HCT116 (cell line): ENCODE data around the gene IQGAP2. TPM values are rescaled to one million over a fixed set of nuclear protein-coding genes. Genes with fewer than 3 reads are reported as not detected.

Source experiments
- ATAC-seq: fragments of 200-7000 bp; cut with Tn5 transposase; 2 replicates; pipeline ENCODE4 v1.9.1; 2020; ENCODE audit warnings: mild to moderate bottlenecking, moderate library complexity
- BruUV-seq: library from RNA; stranded (reverse); fragments of 400-500 nt; replicated peaks from 2 replicates; lab custom pipeline; 2021; lab: Mats Ljungman, UMichigan
- CTCF ChIA-PET: fragments of 300-600 bp; sonication (Branson Sonifier 250); formaldehyde crosslinking; loops from one replicate; lab custom pipeline; 2021; ENCODE audit warnings: antibody characterized with exemption; lab: Charles Lee
- POLR2A ChIA-PET: fragments of 300-600, 350-600 bp; sonication (Branson Sonifier 250); formaldehyde crosslinking; loops from one replicate; lab custom pipeline; 2021; ENCODE audit warnings: antibody characterized with exemption; lab: Charles Lee
- RAD21 ChIA-PET, 2 experiments: fragments of 300-600 bp; sonication (Branson Sonifier 250); formaldehyde crosslinking; loops; one replicate each; lab custom pipeline; 2023; ENCODE audit warnings: low total read pairs in 2 of 2; ENCODE audit not compliant: uncharacterized antibody in 2 of 2, unreplicated experiment in 2 of 2, low non-redundant PET in 1 of 2; lab: Charles Lee
- DNase-seq: peaks from one replicate; pipeline ENCODE4 v3.0.0-alpha.2; 2010; ENCODE audit warnings: low read depth, low spot score
- H2AFZ ChIP-seq: fragments of 200-600 bp; shearing (Covaris generic), sonication (generic); 2 replicates; pipeline ENCODE4 v1.6.1; 2017; ENCODE audit warnings: low read depth, mixed run types, mixed read lengths, antibody characterized with exemption, low read length; ENCODE audit not compliant: poor library complexity, severe bottlenecking
- H3K27ac ChIP-seq: 2 replicates; pipeline ENCODE4 v1.5.1; 2012; ENCODE audit warnings: low read depth, low read length
- H3K27me3 ChIP-seq: fragments of 200-600 bp; sonication (generic); 2 replicates; pipeline ENCODE4 v1.6.1; 2016; ENCODE audit warnings: mixed run types, low read length, mixed read lengths; ENCODE audit not compliant: insufficient read depth
- H3K36me3 ChIP-seq, 2 experiments: fragments of 200-500 bp in 1 of 2; fragments of 200-600 bp in 1 of 2; sonication (Bioruptor generic) in 1 of 2; sonication (generic) in 1 of 2; 2 replicates each; pipeline versions ENCODE4 v1.5.1 to v1.6.1; 2014 to 2016; ENCODE audit warnings: low read length in 2 of 2, inconsistent platforms in 1 of 2, mixed read lengths in 1 of 2, mixed run types in 1 of 2; ENCODE audit not compliant: insufficient read depth in 2 of 2, control insufficient read depth in 1 of 2
- H3K4me1 ChIP-seq, 2 experiments: fragments of 200-600 bp in 1 of 2; sonication (generic) in 1 of 2; 2 replicates each; pipeline versions ENCODE4 v1.5.1 to v1.6.1; 2012 to 2017; ENCODE audit warnings: low read length in 2 of 2, inconsistent platforms in 1 of 2, mild to moderate bottlenecking in 1 of 2, mixed read lengths in 1 of 2, mixed run types in 1 of 2, moderate library complexity in 1 of 2; ENCODE audit not compliant: insufficient read depth in 2 of 2, control insufficient read depth in 1 of 2
- H3K4me2 ChIP-seq: fragments of 200-600 bp; sonication (generic); 2 replicates; pipeline ENCODE4 v1.6.1; 2017; ENCODE audit warnings: mixed run types, low read length, mixed read lengths
- H3K4me3 ChIP-seq, 2 experiments: fragments of 200-600 bp in 1 of 2; sonication (generic) in 1 of 2; replicated peaks in 1 of 2; 2 replicates each; pipeline ENCODE4 v1.5.1; 2011 to 2016; ENCODE audit warnings: low read length in 2 of 2, control low read depth in 1 of 2, low read depth in 1 of 2, mild to moderate bottlenecking in 1 of 2, mixed read lengths in 1 of 2, mixed run types in 1 of 2
- H3K79me2 ChIP-seq: fragments of 200-600 bp; sonication (generic); 2 replicates; pipeline ENCODE4 v1.6.1; 2017; ENCODE audit warnings: mild to moderate bottlenecking, mixed run types, low read length, moderate library complexity, mixed read lengths; ENCODE audit not compliant: insufficient read depth
- H3K9ac ChIP-seq: fragments of 200-600 bp; sonication (generic); 2 replicates; pipeline ENCODE4 v1.6.1; 2016; ENCODE audit warnings: low read length, mixed read lengths
- H3K9me2 ChIP-seq: fragments of 200-600 bp; sonication (generic), shearing (Covaris generic); 2 replicates; pipeline ENCODE4 v1.6.1; 2017; ENCODE audit warnings: mixed run types, mild to moderate bottlenecking, moderate library complexity; ENCODE audit not compliant: insufficient read depth
- H3K9me3 ChIP-seq, 2 experiments: fragments of 200-500 bp in 1 of 2; fragments of 200-600 bp in 1 of 2; sonication (Bioruptor generic) in 1 of 2; sonication (generic) in 1 of 2; 2 replicates each; pipeline ENCODE4 v1.6.1; 2014 to 2017; ENCODE audit warnings: low read length in 2 of 2, mixed read lengths in 2 of 2, inconsistent platforms in 1 of 2, low read depth in 1 of 2, mild to moderate bottlenecking in 1 of 2, mixed run types in 1 of 2, moderate library complexity in 1 of 2; ENCODE audit not compliant: control insufficient read depth in 1 of 2, insufficient read depth in 1 of 2
- H4K20me1 ChIP-seq: fragments of 200-600 bp; sonication (generic), shearing (Covaris generic); 2 replicates; pipeline ENCODE4 v1.6.1; 2017; ENCODE audit warnings: mixed run types, mild to moderate bottlenecking, moderate library complexity; ENCODE audit not compliant: insufficient read depth
- CEBPB ChIP-seq: IDR thresholded peaks from 2 replicates; pipeline ENCODE4 v1.6.1; 2012; ENCODE audit warnings: low read depth
- ELF1 ChIP-seq: IDR thresholded peaks from 2 replicates; pipeline ENCODE4 v1.6.1; 2012; ENCODE audit warnings: low read depth, borderline replicate concordance
- EZH2 ChIP-seq: fragments of 200-600 bp; sonication (generic); IDR thresholded peaks from 2 replicates; pipeline ENCODE4 v1.6.1; 2017; ENCODE audit warnings: antibody characterized with exemption, mixed run types
- EZH2phosphoT487 ChIP-seq: fragments of 200-600 bp; IDR thresholded peaks from 2 replicates; pipeline ENCODE4 v1.6.1; 2018; ENCODE audit warnings: antibody characterized with exemption, borderline replicate concordance
- FOSL1 ChIP-seq: IDR thresholded peaks from 2 replicates; pipeline ENCODE4 v1.6.1; 2012; ENCODE audit warnings: low read depth
- JUND ChIP-seq: IDR thresholded peaks from 2 replicates; pipeline ENCODE4 v1.6.1; 2012
- POLR2A ChIP-seq: IDR thresholded peaks from 2 replicates; pipeline ENCODE4 v1.7.0; 2011; ENCODE audit warnings: borderline replicate concordance; ENCODE audit not compliant: insufficient read depth, insufficient read length; ENCODE audit errors: extremely low read depth
- POLR2AphosphoS5 ChIP-seq: IDR thresholded peaks from 2 replicates; pipeline ENCODE4 v1.6.1; 2011; ENCODE audit warnings: mild to moderate bottlenecking, low read depth, low read length, moderate library complexity
- RAD21 ChIP-seq: IDR thresholded peaks from 2 replicates; pipeline ENCODE4 v1.6.1; 2012; ENCODE audit warnings: low read depth, mild to moderate bottlenecking
- SIN3A ChIP-seq: IDR thresholded peaks from 2 replicates; pipeline ENCODE4 v1.6.1; 2012; ENCODE audit warnings: low read depth
- SP1 ChIP-seq: IDR thresholded peaks from 2 replicates; pipeline ENCODE4 v1.6.1; 2012; ENCODE audit warnings: low read depth
- SRF ChIP-seq: IDR thresholded peaks from 2 replicates; pipeline ENCODE4 v1.6.1; 2012; ENCODE audit warnings: low read depth
- TCF7L2 ChIP-seq: IDR thresholded peaks from 2 replicates; pipeline ENCODE4 v1.7.0; 2011; ENCODE audit warnings: borderline replicate concordance, inconsistent platforms; ENCODE audit not compliant: insufficient read depth, insufficient read length; ENCODE audit errors: extremely low read depth
- YY1 ChIP-seq: IDR thresholded peaks from 2 replicates; pipeline ENCODE4 v1.6.1; 2011; ENCODE audit warnings: low read length, low read depth, moderate library complexity, mild to moderate bottlenecking; ENCODE audit not compliant: insufficient replicate concordance; ENCODE audit errors: extremely low read depth
- ZFX ChIP-seq: fragments of 450-650 bp; IDR thresholded peaks from 2 replicates; pipeline ENCODE4 v1.6.1; 2017
- ZNF274 ChIP-seq: fragments of 200-500 bp; sonication (Bioruptor generic); IDR thresholded peaks from 2 replicates; pipeline ENCODE4 v1.6.1; 2014; ENCODE audit warnings: mild to moderate bottlenecking, low read depth, low read length, inconsistent platforms
- intact Hi-C: fragments of 100-400 bp; cut with micrococcal nuclease; formaldehyde crosslinking; loops from 2 replicates; pipeline ENCODE4 v1.10.0; 2022
- total RNA-seq: library from RNA; stranded (reverse); gene quantifications from one replicate; pipeline ENCODE4 v1.2.1, GENCODE V29; 2021; ENCODE audit not compliant: unreplicated experiment
- TF ChIP-seq, protein P1 (sequence below), 3 experiments: fragments of 200-600 bp in 1 of 3; sonication (generic) in 1 of 3; IDR thresholded peaks in 2 of 3; conservative IDR thresholded peaks in 1 of 3; 2 replicates each; pipeline ENCODE4 v1.5.1; 2012 to 2017; ENCODE audit warnings: low read depth in 2 of 3, low read length in 2 of 3, antibody characterized with exemption in 1 of 3, borderline replicate concordance in 1 of 3, control low read depth in 1 of 3, mild to moderate bottlenecking in 1 of 3, mixed read lengths in 1 of 3, mixed run types in 1 of 3, moderate library complexity in 1 of 3; ENCODE audit not compliant: insufficient read depth in 1 of 3
- TF ChIP-seq, protein P2 (sequence below): IDR thresholded peaks from 2 replicates; pipeline ENCODE4 v1.6.1; 2011; ENCODE audit warnings: mild to moderate bottlenecking, low read length, moderate library complexity; ENCODE audit not compliant: insufficient replicate concordance; ENCODE audit errors: extremely low read depth
- TF ChIP-seq, protein P3 (sequence below): IDR thresholded peaks from 2 replicates; pipeline ENCODE4 v1.6.1; 2012; ENCODE audit warnings: low read depth

The IQGAP2 gene
- total RNA-seq, 1 experiment from 2014 or later, result 2.0 TPM

DNA sequence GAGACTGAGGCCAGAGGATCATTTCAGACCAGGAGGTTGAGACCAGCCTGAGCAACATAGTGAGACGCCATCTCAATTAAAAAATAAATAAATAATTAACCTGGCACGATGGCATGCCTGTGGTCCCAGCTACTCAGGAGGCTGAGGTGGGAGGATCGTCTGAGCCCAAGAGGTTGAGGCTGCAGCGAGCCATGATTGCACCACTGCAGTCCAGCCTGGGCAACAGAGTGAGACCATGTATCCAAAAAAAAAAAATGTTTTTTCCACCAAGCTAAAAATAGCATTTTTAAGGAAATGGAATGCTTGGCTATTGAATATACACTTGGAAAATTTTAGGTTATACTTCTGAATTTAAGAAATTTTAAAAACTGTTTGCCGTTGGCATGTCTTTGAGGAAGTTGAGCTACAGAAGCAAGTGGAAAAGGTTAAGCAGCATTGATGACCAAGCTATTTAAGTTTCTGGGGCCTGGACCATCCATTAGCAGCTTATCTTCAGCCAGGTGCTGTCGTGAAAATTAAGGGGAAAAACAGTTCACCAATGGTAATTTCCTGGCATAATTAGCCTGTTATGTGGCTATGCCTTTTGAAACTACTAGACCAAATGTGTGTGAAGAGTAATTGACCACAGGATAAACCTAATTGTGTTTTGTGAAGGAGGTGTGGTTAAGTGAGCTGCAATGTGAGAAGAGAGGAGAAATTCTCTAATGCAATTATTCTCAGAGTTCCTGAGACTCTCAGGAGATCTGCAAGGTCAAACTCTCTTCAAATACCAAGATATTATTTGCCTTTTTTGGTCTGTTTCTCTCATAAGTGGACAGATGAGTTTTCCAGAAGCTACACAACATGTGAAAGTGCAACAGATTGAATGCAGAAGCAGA is 333.8 kb downstream of the IQGAP2 start:
- no peaks in the 10 kb centered on the region for H3K9me2 ChIP-seq
- H3K4me1 ChIP-seq, result peaks cover 18 to 51% of the 10 kb centered on the region in 2 experiments
- ATAC-seq (no peak), DNase-seq (no peak)
- H4K20me1 ChIP-seq, result no peaks in the 10 kb centered on the region
- CTCF ChIA-PET, result interaction anchor here (1.7 kb wide), 1 partner anchor 38 kb away, joined by 6 read pairs; no protein-coding TSS in a partner anchor
- H3K9ac ChIP-seq, result no peak overlapping the region
- RAD21 ChIA-PET, result interaction anchor here in 1 of 2 experiments (1.1 kb wide), 1 partner anchor 15 kb away, joined by 3 read pairs; no protein-coding TSS in a partner anchor
- intact Hi-C loops, result no loop called here
- no peak overlapping the region for H2AFZ ChIP-seq
- POLR2A ChIA-PET, result interaction anchor here (0.9 kb wide), 1 partner anchor 31 kb away, joined by 4 read pairs; no protein-coding TSS in a partner anchor
- peaks cover 0 to 6% of the 10 kb centered on the region in 2 experiments; a peak in 1 of 4 replicates for H3K36me3 ChIP-seq
- no peak overlapping the region for H3K4me2 ChIP-seq
- TF ChIP-seq, protein P1, sequence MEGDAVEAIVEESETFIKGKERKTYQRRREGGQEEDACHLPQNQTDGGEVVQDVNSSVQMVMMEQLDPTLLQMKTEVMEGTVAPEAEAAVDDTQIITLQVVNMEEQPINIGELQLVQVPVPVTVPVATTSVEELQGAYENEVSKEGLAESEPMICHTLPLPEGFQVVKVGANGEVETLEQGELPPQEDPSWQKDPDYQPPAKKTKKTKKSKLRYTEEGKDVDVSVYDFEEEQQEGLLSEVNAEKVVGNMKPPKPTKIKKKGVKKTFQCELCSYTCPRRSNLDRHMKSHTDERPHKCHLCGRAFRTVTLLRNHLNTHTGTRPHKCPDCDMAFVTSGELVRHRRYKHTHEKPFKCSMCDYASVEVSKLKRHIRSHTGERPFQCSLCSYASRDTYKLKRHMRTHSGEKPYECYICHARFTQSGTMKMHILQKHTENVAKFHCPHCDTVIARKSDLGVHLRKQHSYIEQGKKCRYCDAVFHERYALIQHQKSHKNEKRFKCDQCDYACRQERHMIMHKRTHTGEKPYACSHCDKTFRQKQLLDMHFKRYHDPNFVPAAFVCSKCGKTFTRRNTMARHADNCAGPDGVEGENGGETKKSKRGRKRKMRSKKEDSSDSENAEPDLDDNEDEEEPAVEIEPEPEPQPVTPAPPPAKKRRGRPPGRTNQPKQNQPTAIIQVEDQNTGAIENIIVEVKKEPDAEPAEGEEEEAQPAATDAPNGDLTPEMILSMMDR (IDR thresholded peaks at IDR 0.05 in 2 of 3, conservative IDR thresholded peaks at IDR 0.05 in 1 of 3; ENCODE audit: borderline replicate concordance in 1 of 3, insufficient read depth in 1 of 3, low read depth in 2 of 3, low read length in 2 of 3), result no peak
- TF ChIP-seq EZH2phosphoT487 (no peak), ZFX (no peak), POLR2AphosphoS5 (no peak), ZNF274 (no peak), POLR2A (no peak), JUND (no peak), ELF1 (no peak), YY1 (no peak), FOSL1 (no peak), SP1 (no peak), SRF (no peak), CEBPB (no peak), RAD21 (no peak), TCF7L2 (no peak), SIN3A (no peak), EZH2 (no peak)
- TF ChIP-seq, protein P2, sequence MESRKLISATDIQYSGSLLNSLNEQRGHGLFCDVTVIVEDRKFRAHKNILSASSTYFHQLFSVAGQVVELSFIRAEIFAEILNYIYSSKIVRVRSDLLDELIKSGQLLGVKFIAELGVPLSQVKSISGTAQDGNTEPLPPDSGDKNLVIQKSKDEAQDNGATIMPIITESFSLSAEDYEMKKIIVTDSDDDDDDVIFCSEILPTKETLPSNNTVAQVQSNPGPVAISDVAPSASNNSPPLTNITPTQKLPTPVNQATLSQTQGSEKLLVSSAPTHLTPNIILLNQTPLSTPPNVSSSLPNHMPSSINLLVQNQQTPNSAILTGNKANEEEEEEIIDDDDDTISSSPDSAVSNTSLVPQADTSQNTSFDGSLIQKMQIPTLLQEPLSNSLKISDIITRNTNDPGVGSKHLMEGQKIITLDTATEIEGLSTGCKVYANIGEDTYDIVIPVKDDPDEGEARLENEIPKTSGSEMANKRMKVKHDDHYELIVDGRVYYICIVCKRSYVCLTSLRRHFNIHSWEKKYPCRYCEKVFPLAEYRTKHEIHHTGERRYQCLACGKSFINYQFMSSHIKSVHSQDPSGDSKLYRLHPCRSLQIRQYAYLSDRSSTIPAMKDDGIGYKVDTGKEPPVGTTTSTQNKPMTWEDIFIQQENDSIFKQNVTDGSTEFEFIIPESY, result no peak
- TF ChIP-seq, protein P3, sequence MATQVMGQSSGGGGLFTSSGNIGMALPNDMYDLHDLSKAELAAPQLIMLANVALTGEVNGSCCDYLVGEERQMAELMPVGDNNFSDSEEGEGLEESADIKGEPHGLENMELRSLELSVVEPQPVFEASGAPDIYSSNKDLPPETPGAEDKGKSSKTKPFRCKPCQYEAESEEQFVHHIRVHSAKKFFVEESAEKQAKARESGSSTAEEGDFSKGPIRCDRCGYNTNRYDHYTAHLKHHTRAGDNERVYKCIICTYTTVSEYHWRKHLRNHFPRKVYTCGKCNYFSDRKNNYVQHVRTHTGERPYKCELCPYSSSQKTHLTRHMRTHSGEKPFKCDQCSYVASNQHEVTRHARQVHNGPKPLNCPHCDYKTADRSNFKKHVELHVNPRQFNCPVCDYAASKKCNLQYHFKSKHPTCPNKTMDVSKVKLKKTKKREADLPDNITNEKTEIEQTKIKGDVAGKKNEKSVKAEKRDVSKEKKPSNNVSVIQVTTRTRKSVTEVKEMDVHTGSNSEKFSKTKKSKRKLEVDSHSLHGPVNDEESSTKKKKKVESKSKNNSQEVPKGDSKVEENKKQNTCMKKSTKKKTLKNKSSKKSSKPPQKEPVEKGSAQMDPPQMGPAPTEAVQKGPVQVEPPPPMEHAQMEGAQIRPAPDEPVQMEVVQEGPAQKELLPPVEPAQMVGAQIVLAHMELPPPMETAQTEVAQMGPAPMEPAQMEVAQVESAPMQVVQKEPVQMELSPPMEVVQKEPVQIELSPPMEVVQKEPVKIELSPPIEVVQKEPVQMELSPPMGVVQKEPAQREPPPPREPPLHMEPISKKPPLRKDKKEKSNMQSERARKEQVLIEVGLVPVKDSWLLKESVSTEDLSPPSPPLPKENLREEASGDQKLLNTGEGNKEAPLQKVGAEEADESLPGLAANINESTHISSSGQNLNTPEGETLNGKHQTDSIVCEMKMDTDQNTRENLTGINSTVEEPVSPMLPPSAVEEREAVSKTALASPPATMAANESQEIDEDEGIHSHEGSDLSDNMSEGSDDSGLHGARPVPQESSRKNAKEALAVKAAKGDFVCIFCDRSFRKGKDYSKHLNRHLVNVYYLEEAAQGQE, result no peak
- no peak overlapping the region for H3K4me3 ChIP-seq
- no peaks in the 10 kb centered on the region for H3K9me3 ChIP-seq
- no TSS peak for BruUV-seq
- no peaks in the 10 kb centered on the region for H3K79me2 ChIP-seq
- no peak overlapping the region for H3K27ac ChIP-seq
- H3K27me3 ChIP-seq, result no peaks in the 10 kb centered on the region
